Measurements from ENCODE around the gene SIGLEC8.
"Not testable (repeated sequence)": the region's sequence is repeated elsewhere in the genome, so short reads cannot be mapped to it uniquely, and the experiment has no call there.

SIGLEC8 gene

DNA sequence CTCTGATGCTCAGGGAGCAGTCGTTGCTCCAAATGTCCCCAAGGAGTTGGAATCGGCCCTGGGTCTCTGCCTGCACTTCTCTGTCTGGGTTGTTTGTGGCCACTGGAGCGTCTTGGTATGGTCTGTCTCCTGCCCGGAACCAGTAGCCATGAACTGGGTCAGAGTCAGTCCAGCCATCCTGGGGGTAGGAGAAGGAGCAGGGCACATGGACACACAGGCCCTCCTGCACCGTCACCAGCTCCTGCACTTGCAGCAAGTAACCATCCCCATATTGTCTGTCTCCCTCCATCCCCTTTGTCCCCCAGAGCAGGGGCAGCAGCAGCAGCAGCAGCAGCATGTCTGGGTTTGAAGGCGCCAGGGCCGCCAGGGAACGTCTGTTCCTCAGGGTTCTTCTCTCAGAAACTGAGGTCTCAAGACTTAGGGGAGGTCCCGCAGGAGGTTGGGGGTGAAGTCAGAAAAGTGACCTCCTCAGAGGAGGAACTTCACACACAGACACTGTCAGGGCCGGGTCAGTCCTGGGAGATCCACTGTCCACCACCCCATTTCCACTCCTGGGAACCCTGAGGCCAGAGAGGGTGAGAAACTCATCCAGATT, at the start of gene SIGLEC8:
SIGLEC8 (minus strand) TSS at position 404 of the 595 bp plus-strand sequence; CDS start at position 337, 67 bp downstream.
- DNase-seq: no peak

DNA sequence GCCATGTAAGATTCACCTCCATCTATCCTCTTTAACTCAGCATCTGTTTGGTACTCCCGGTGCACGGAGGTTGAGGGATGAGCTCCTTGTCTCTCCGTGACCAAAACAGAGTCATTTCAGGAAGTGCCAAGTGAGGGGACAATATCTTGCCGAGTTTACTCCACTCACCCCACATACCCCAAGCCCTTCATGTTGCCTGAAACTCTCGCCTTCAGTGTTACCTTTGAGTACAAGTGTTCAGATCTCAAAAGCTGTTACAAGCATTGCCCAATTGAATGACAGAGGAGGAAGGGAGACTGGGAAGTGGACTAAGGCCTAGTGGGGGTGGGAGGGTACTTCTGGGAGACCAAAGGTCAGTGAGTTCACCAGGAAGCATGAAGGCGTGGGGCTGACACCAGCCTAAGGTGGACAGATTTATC, 49.4 kb upstream of the SIGLEC8 start:
- no peak for DNase-seq

DNA sequence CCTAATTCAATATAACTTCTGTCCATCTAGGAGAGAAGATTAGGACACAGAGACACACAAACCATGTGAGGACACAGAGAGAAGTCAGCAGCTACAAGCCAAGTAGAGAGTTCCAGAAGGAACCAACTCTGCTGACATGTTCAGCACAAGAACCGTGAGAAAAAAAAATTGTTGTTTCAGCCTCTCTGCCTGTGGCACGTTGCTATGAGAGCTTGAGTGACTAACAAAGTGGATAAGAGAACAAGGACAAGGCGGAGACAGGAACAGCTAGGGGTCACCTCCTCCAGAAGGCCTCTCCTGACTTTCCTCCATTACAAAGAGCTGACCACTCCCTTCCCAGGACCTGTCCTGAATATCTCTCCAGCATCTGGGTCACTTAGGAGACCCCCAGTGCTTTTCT, 48.9 kb upstream of the SIGLEC8 start:
- no peak for DNase-seq

- DNase-seq: no peak
Measured at GRCh38 chr19:51505904-51506303, 47.6 kb upstream of the SIGLEC8 start.

GRCh38 chr19:51503896-51504295, 45.6 kb upstream of the SIGLEC8 start:
- no peak for DNase-seq

GRCh38 chr19:51503286-51503817, 45.1 kb upstream of the SIGLEC8 start:
- no peak for DNase-seq

DNA sequence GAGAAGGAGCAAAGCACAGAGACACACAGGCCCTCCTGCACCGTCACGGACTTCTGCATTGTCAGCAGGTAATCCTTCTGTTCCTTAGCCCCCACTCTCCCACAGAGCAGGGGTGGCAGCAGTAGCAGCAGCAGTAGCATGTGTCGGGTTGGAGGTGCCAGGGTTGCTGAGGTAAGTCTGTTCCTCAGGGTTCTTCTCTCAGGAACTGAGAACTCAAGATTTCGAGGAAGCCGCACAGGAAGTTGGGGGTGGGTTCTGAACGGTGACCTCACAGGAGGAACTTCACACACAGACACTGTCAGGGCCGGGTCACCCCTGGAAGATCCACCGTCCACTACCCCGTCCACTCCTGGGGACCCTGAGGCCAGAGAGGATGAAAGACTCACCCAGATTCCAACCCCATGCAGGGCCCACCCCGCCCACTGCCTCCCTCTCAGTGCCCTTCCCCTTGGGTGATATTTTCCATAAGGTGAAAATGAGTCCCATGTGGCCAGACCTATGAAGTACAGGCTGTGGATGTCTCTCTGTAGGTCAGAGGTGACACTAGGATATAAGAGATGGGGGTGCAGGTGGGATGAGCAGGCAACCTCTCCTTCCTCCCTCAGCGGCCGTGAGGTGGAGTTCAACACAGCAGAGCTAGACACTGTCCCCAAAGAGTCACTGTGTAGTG, 43.5 kb upstream of the SIGLEC8 start, which contains the start of gene SIGLEC12:
SIGLEC12 (minus strand) TSS at position 207 of the 670 bp plus-strand sequence; CDS start at position 140, 67 bp downstream.
- no peak for DNase-seq

DNA sequence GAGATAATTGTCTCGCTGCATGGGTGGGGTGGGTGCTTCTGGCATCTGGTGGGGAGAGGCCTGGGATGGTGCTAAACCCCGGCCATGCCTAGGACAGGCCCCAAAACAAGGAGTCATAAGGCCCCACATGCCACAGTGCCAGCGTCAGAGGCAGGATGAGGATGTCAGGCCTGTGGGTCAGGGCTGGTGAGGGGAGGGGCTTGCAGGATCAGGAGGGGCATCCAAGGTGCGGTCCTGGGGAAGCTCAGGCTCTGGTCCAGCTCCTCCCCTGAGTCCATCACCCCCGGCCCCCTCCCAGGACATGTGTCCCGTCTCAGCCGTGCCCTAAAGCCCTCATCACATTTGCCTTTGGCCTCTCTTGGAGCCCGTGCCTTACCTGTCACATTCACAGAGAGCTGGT, 42.7 kb upstream of the SIGLEC8 start:
- not testable (repeated sequence) for DNase-seq

DNA sequence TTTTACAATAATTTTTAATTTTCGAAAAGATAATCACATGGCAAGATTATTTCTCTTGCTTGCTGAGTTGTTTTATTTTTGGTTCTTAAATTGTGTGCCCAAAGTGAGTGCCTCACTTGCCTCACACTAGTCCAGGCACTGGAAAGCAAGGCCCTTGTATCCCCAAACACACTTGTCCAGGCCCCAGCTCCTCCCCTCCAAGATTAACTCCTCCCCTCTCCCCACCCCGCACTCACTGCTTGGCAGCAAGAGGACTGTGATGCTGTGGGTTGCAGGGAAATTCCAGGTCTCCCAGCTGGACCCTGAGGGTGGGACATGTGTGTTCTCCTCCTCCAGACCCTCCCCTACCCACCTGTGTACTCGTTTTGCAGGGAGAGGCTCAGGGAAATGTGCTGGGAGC, 39.4 kb upstream of the SIGLEC8 start:
- no peak for DNase-seq

GRCh38 chr19:51493776-51494175, 35.5 kb upstream of the SIGLEC8 start:
- no peak for DNase-seq

- no peak for DNase-seq
Measured at GRCh38 chr19:51491586-51491985, 33.3 kb upstream of the SIGLEC8 start.

GRCh38 chr19:51490676-51491075, 32.4 kb upstream of the SIGLEC8 start:
- DNase-seq: no peak

DNA sequence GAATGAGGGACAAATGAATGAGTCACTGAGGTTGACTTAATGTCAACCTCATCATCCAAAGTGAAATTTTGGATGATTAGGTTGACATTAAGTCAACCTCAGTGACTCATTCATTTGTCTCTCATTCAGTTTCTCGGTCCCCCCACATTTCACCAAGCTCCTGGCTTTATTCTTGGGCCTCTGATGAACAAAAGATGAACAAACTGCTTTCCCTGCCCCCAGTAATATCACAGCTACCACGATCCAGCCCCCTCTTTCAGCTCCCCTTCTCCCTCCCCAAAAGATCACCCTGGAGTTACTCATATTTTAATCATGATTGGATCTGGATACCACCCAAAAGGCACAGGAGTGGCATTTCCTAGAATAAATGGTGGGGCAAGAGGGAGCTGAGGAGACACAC, 30.9 kb upstream of the SIGLEC8 start:
- no peak for DNase-seq

GRCh38 chr19:51488491-51488890, 30.2 kb upstream of the SIGLEC8 start:
- DNase-seq: no peak

- DNase-seq: no peak
Measured at GRCh38 chr19:51485960-51486660, 27.9 kb upstream of the SIGLEC8 start.

GRCh38 chr19:51480590-51480989, 22.3 kb upstream of the SIGLEC8 start:
- DNase-seq: no peak

DNA sequence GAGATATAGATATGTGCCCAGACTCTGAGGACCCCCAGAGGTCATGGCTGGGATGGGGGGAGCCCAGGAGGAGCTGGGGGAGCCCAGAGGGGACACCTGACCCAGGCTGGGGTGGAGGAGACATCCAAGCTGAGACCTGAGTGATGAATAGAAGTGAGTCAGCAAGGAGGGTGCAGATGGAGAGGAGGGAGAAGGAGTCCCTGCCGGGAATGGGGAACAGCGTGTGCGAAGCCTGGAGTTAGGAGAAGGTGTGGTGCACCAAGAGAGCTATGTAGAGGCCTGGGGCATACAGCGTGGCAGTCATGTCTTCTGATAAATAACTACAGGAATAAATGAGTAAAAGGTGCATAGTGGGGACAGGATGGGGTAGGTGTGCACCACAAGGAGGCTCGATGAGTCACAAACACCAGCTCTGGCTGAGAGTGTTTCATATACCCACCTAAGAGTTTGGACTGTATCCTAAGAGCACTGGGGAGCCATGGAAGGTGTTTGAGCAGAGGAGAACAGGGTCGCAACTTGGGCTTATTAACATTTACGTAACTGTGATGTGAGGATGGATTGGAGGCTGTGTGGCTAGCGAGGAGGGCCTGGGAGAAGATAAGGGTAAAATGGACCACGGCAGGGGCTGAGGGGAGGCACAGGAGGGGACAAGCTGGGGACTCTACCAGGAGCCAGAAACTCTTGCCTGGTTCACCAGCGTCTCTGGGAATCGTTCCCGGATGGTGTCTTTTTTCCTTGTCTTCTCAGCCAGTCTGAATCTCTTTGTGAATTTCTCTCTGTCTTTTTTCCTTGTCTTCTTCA, 21.5 kb upstream of the SIGLEC8 start:
- no peak for DNase-seq

DNA sequence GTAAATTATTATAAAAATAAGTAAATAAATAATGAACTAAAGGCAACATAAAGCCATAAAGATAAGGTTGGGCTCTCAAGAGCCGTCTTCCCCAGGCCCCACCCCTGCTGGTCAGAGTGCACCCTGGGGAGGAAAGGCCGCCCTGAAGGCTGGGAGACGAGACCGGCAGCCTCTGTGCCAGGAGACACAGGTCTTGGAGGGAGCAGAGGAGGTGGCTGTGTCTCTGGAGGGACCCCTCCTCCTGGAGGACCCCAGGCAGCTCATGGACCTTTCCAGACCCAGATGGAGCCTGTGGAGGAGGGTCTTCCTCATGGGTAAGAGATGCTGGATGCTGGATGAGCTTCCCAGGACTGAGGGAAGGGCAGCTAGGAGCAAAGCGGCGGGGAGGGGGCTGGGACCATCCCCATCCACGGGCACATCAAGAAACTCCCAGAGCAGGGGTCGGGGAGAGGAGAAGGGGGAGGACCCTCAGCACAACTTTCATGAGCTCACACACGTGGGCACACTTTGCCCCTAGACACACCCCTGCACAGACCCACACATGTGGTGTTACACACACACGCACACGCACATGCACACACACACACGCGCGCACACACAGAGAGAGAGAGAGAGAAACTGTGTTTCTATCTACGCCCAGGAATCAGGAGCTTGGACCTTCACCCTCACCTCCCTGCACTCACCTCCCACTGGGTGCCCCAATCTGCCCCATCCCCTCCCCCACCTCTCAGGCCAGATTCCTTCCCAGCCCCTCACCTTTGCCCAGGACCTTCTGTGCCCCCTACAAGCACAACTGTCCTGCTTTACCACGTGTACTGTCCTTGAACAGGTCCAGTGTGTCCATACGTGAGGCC, 20.4 kb upstream of the SIGLEC8 start, which contains the start of gene CEACAM18:
CEACAM18 (plus strand) TSS at position 159 of the 854 bp plus-strand sequence.
- DNase-seq: no peak

DNA sequence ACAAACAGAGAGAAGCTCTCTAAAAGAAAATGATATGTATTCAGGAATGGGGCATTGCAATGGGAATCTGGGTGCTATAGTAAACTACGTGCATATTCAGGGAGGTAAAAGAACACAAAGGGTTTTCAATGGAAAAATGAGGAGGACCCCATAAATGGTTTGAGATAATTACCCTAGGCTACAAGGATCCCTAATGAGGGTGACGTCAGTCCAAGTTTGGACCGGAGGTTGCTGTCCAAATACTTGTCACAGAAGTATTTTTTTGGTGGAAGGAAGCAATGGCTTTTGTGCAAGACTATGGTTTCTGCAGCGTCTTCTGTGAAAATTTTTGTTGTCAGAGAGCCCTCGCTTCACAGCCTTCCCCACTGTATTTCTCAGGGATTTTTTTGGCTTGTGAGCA, 19.1 kb upstream of the SIGLEC8 start:
- DNase-seq: no peak

DNA sequence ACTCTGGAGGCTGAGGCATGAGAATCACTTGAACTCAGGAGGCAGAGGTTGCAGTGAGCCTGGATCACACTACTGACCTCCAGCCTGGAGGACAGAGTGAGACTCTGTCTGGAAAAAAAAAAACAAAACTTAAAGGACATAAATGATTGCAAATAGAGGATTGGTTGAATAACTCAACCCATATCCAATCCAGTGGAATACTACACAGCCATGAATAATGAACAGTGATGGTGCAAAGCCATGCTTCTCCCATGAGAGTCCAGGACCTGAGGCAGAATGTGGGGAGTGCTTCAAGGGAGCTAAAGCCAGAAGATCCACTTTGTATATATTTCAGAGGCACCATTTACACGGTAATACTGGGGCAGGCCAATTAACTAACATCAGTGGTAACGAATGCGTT, 17.9 kb upstream of the SIGLEC8 start:
- DNase-seq: no peak

- DNase-seq: peak; percentile 57
Measured at GRCh38 chr19:51473009-51473707, 14.9 kb upstream of the SIGLEC8 start.
